GM18511 (cell line): Measurements from ENCODE around the gene MAP1A.
A peak's percentile ranks its signal among the peaks of the same experiment; 100 is the strongest.

ENCODE experiments used
- ATAC-seq: cut with Tn5 transposase; IDR thresholded peaks from one replicate; pipeline ENCODE4 v1.9.1; 2021; ENCODE audit warnings: mild to moderate bottlenecking, moderate library complexity; ENCODE audit not compliant: unreplicated experiment

MAP1A gene

GRCh38 chr15:43517354-43518196, at the start of gene MAP1A:
Gene MAP1A, plus strand, starts transcription at chr15:43517608. Its CDS starts 3,866 bp downstream, at chr15:43521474.
- ATAC-seq, result no peak

- no peak for ATAC-seq
Observed at GRCh38 chr15:43469867-43470266, 47.5 kb upstream of the MAP1A start.

- ATAC-seq, result no peak
Observed at GRCh38 chr15:43471975-43472374, 45.4 kb upstream of the MAP1A start.

GRCh38 chr15:43473885-43474284, 43.5 kb upstream of the MAP1A start:
- no peak for ATAC-seq

GRCh38 chr15:43483297-43484128, 33.9 kb upstream of the MAP1A start:
- no peak for ATAC-seq

GRCh38 chr15:43484455-43484854, 33.0 kb upstream of the MAP1A start:
- ATAC-seq, result no peak

GRCh38 chr15:43487271-43487895, 30.0 kb upstream of the MAP1A start:
- no peak for ATAC-seq

- ATAC-seq, result no peak
Observed at GRCh38 chr15:43488790-43489189, 28.6 kb upstream of the MAP1A start.

- ATAC-seq, result no peak
Observed at GRCh38 chr15:43489191-43489590, 28.2 kb upstream of the MAP1A start.

GRCh38 chr15:43492266-43492665, 25.1 kb upstream of the MAP1A start:
- no peak for ATAC-seq

- peak; percentile 99 for ATAC-seq
Observed at GRCh38 chr15:43492673-43493601, 24.5 kb upstream of the MAP1A start, which contains the start of gene TP53BP1. Gene TP53BP1, minus strand, starts transcription at chr15:43493156. Its CDS starts 113 bp downstream, at chr15:43493043.

GRCh38 chr15:43493703-43494472, 23.5 kb upstream of the MAP1A start:
- ATAC-seq, result no peak

GRCh38 chr15:43498990-43499389, 18.4 kb upstream of the MAP1A start:
- no peak for ATAC-seq

GRCh38 chr15:43499635-43500034, 17.8 kb upstream of the MAP1A start:
- ATAC-seq, result no peak

- ATAC-seq, result no peak
Observed at GRCh38 chr15:43505738-43506137, 11.7 kb upstream of the MAP1A start.

GRCh38 chr15:43508421-43508820, 9.0 kb upstream of the MAP1A start:
- ATAC-seq, result no peak

GRCh38 chr15:43508991-43509659, 8.3 kb upstream of the MAP1A start:
- no peak for ATAC-seq

GRCh38 chr15:43509660-43510199, 7.7 kb upstream of the MAP1A start:
- no peak for ATAC-seq
